IMR-90 (cell line): ENCODE measurements around the gene C21orf58. TPM values are rescaled to one million over a fixed set of nuclear protein-coding genes. Genes with fewer than 3 reads are reported as not detected.

Experiments
- ATAC-seq: fragments of 200-7000 bp; cut with Tn5 transposase; 2 replicates; pipeline ENCODE4 v1.9.1; 2020; ENCODE audit warnings: low read depth, mild to moderate bottlenecking, moderate library complexity
- BruUV-seq: library from RNA; stranded (reverse); fragments of 400-500 nt; replicated peaks from 2 replicates; lab custom pipeline; 2021; lab: Mats Ljungman, UMichigan
- CTCF ChIA-PET: fragments of 300-600 bp; formaldehyde crosslinking; extraction: SDS; loops from one replicate; lab custom pipeline; 2021; ENCODE audit warnings: antibody characterized with exemption; lab: Yijun Ruan, JAX
- POLR2A ChIA-PET: fragments of 300-600 bp; sonication (Branson Sonifier 250); formaldehyde crosslinking; loops from one replicate; lab custom pipeline; 2022; ENCODE audit warnings: antibody characterized with exemption; ENCODE audit not compliant: unreplicated experiment; lab: Charles Lee
- DNase-seq: peaks from one replicate; pipeline ENCODE4 v3.0.0; 2013
- H2AFZ ChIP-seq: replicated peaks from 2 replicates; pipeline ENCODE3; 2013; ENCODE audit warnings: low read length, mild to moderate bottlenecking; ENCODE audit not compliant: poor library complexity
- H2AK5ac ChIP-seq: 2 replicates; pipeline ENCODE4 v1.6.1; 2013; ENCODE audit warnings: low read depth, low read length, inconsistent platforms
- H2AK9ac ChIP-seq: replicated peaks from 2 replicates; pipeline ENCODE3; 2013; ENCODE audit warnings: mild to moderate bottlenecking, low read depth, low read length, moderate library complexity; ENCODE audit not compliant: poor library complexity
- H2BK120ac ChIP-seq: 2 replicates; pipeline ENCODE4 v1.6.1; 2013; ENCODE audit warnings: low read depth, low read length, inconsistent platforms
- H2BK15ac ChIP-seq: 3 replicates; pipeline ENCODE4 v1.6.1; 2013; ENCODE audit warnings: low read depth, low read length, inconsistent platforms
- H2BK20ac ChIP-seq: 2 replicates; pipeline ENCODE4 v1.6.1; 2013; ENCODE audit warnings: low read depth, mild to moderate bottlenecking, inconsistent platforms, low read length, moderate library complexity
- H2BK5ac ChIP-seq: 2 replicates; pipeline ENCODE4 v1.6.1; 2013; ENCODE audit warnings: mild to moderate bottlenecking, low read depth, low read length, inconsistent platforms; ENCODE audit not compliant: poor library complexity, severe bottlenecking
- H3K14ac ChIP-seq: replicated peaks from 2 replicates; pipeline ENCODE4 v1.6.1; 2013; ENCODE audit warnings: low read depth, low read length, inconsistent platforms
- H3K18ac ChIP-seq: 2 replicates; pipeline ENCODE4 v1.6.1; 2013; ENCODE audit warnings: low read depth, low read length, control low read depth
- H3K23ac ChIP-seq: 2 replicates; pipeline ENCODE4 v1.6.1; 2013; ENCODE audit warnings: low read depth, low read length, inconsistent platforms
- H3K27ac ChIP-seq: 2 replicates; pipeline ENCODE4 v1.5.1; 2013; ENCODE audit warnings: mild to moderate bottlenecking, control low read depth, low read length; ENCODE audit not compliant: insufficient read depth
- H3K27me3 ChIP-seq: 2 replicates; pipeline ENCODE4 v1.6.1; 2013; ENCODE audit warnings: low read length; ENCODE audit not compliant: control insufficient read depth, insufficient read depth
- H3K36me3 ChIP-seq: 2 replicates; pipeline ENCODE4 v1.6.1; 2013; ENCODE audit warnings: low read length, mixed read lengths; ENCODE audit not compliant: control insufficient read depth, insufficient read depth
- H3K4ac ChIP-seq: 2 replicates; pipeline ENCODE4 v1.6.1; 2013; ENCODE audit warnings: low read depth, low read length, inconsistent platforms
- H3K4me1 ChIP-seq: 2 replicates; pipeline ENCODE4 v1.6.1; 2013; ENCODE audit warnings: low read length, mixed read lengths; ENCODE audit not compliant: control insufficient read depth, insufficient read depth
- H3K4me2 ChIP-seq: 2 replicates; pipeline ENCODE4 v1.6.1; 2013; ENCODE audit warnings: low read depth, mild to moderate bottlenecking, control low read depth, low read length, moderate library complexity
- H3K4me3 ChIP-seq: 2 replicates; pipeline ENCODE4 v1.5.1; 2013; ENCODE audit warnings: low read depth, mild to moderate bottlenecking, control low read depth, low read length, moderate library complexity; ENCODE audit not compliant: insufficient read depth
- H3K56ac ChIP-seq: 2 replicates; pipeline ENCODE4 v1.6.1; 2013; ENCODE audit warnings: low read length, inconsistent platforms; ENCODE audit not compliant: insufficient read depth; ENCODE audit errors: extremely low read depth
- H3K79me1 ChIP-seq, 2 experiments: 2 replicates each; pipeline ENCODE4 v1.6.1; 2013; ENCODE audit warnings: low read length in 2 of 2, inconsistent platforms in 1 of 2, low read depth in 1 of 2
- H3K9ac ChIP-seq: 2 replicates; pipeline ENCODE4 v1.6.1; 2013; ENCODE audit warnings: low read depth, low read length, control low read depth
- H3K9me1 ChIP-seq: 2 replicates; pipeline ENCODE4 v1.6.1; 2013; ENCODE audit warnings: low read length, inconsistent platforms; ENCODE audit not compliant: insufficient read depth
- H3K9me3 ChIP-seq: 2 replicates; pipeline ENCODE4 v1.6.1; 2013; ENCODE audit warnings: low read length; ENCODE audit not compliant: control insufficient read depth, insufficient read depth
- H4K20me1 ChIP-seq: 2 replicates; pipeline ENCODE4 v1.6.1; 2013; ENCODE audit warnings: low read length, inconsistent platforms; ENCODE audit not compliant: insufficient read depth
- H4K5ac ChIP-seq: 2 replicates; pipeline ENCODE4 v1.6.1; 2013; ENCODE audit warnings: mild to moderate bottlenecking, low read depth, low read length, control low read depth
- H4K8ac ChIP-seq, 2 experiments: 2 replicates each; pipeline ENCODE4 v1.6.1; 2013; ENCODE audit warnings: low read depth in 2 of 2, low read length in 2 of 2, control low read depth in 1 of 2, inconsistent platforms in 1 of 2
- H4K91ac ChIP-seq: 2 replicates; pipeline ENCODE4 v1.6.1; 2013; ENCODE audit warnings: low read depth, low read length, inconsistent platforms; ENCODE audit not compliant: insufficient read depth
- BHLHE40 ChIP-seq: fragments of 150-350 bp; IDR thresholded peaks from 2 replicates; pipeline ENCODE4 v1.6.1; 2016; ENCODE audit warnings: mild to moderate bottlenecking, low read depth, low read length
- CEBPB ChIP-seq: IDR thresholded peaks from 2 replicates; pipeline ENCODE4 v1.6.1; 2012; ENCODE audit warnings: low read depth, low read length, improper control_type of control experiment
- CTCF ChIP-seq: conservative IDR thresholded peaks from 2 replicates; pipeline ENCODE4 v1.5.1; 2012; ENCODE audit warnings: mild to moderate bottlenecking, low read depth, low read length, improper control_type of control experiment
- ELK1 ChIP-seq: fragments of 150-350 bp; IDR thresholded peaks from 2 replicates; pipeline ENCODE4 v1.6.1; 2016; ENCODE audit warnings: low read depth, mild to moderate bottlenecking, low read length, moderate library complexity, borderline replicate concordance
- MAZ ChIP-seq: IDR thresholded peaks from 2 replicates; pipeline ENCODE4 v1.6.1; 2012; ENCODE audit warnings: low read depth, mild to moderate bottlenecking, low read length, improper control_type of control experiment, moderate library complexity, borderline replicate concordance
- MXI1 ChIP-seq: IDR thresholded peaks from 2 replicates; pipeline ENCODE4 v1.6.1; 2012; ENCODE audit warnings: low read depth, mild to moderate bottlenecking, low read length, moderate library complexity, borderline replicate concordance
- RAD21 ChIP-seq: IDR thresholded peaks from 2 replicates; pipeline ENCODE4 v1.6.1; 2012; ENCODE audit warnings: low read length, improper control_type of control experiment
- RCOR1 ChIP-seq: IDR thresholded peaks from 2 replicates; pipeline ENCODE4 v1.6.1; 2012; ENCODE audit warnings: mild to moderate bottlenecking, low read length, improper control_type of control experiment; ENCODE audit not compliant: insufficient replicate concordance
- WGBS, 2 experiments: methylation state at CpG; one replicate each; pipeline versions ENCODE4 v1.1.5 to v1.1.7; 2013; ENCODE audit warnings: missing lambda C conversion rate in 2 of 2; ENCODE audit not compliant: insufficient read length in 1 of 2; ENCODE audit errors: extremely low coverage in 2 of 2; 5-methylcytosine and 5-hydroxymethylcytosine counted together
- dilution Hi-C: fragments of 300-500 bp; cut with HindIII; formaldehyde crosslinking; loops from one replicate; pipeline ENCODE4 v1.14.3; 2018; ENCODE audit warnings: low sequenced_read_pairs; ENCODE audit not compliant: unreplicated experiment
- in situ Hi-C: fragments of 300-500 bp; cut with MboI; formaldehyde crosslinking; loops from 3 replicates; pipeline ENCODE4 v1.14.3; 2019; ENCODE audit warnings: low sequenced_read_pairs, inconsistent platforms, mixed read lengths
- intact Hi-C: fragments of 100-400 bp; cut with micrococcal nuclease; formaldehyde crosslinking; loops from 2 replicates; pipeline ENCODE4 v1.10.0; 2022
- polyA plus RNA-seq, 3 experiments: library from polyadenylated mRNA; depleted of rRNA; stranded (reverse); fragments of >200 nt; gene quantifications; 2 replicates each; pipeline ENCODE4 v1.2.3, GENCODE V29; 2012; ENCODE audit warnings: low replicate concordance in 1 of 3
- total RNA-seq: library from RNA; depleted of rRNA; stranded (reverse); fragments of >200 nt; gene quantifications from 2 replicates; pipeline ENCODE4 v1.2.3, GENCODE V29; 2012

C21orf58 gene
- total and polyA plus RNA-seq, 2 of the 4 experiments (the other 2 are of a cell fraction) = 2.7 to 6.2 TPM

GRCh38 chr21:46334351-46335140 is 10.9 kb upstream of the C21orf58 start:
- Histone ChIP-seq H3K9ac (no peak overlapping the region), H2BK20ac (no peak overlapping the region), H2AK5ac (no peak overlapping the region), H4K8ac (no peak overlapping the region), H3K27me3 (no peaks in the 10 kb centered on the region), H2BK15ac (no peak overlapping the region), H3K36me3 (peaks cover 34% of the 10 kb centered on the region), H2AK9ac (no peak overlapping the region), H3K4me3 (no peak overlapping the region), H3K9me1 (peaks cover 6% of the 10 kb centered on the region; the same call in 1 of the 2 replicates), H3K14ac (no peak overlapping the region), H3K56ac (no peak overlapping the region), H4K91ac (no peak overlapping the region), H3K4me2 (no peak overlapping the region), H3K4ac (no peak overlapping the region), H3K4me1 (0 out of 2 replicates have a peak, but pooled peaks cover 2% of the 10 kb centered on the region), H3K27ac (no peak overlapping the region), H3K18ac (no peak overlapping the region), H2BK5ac (no peak overlapping the region), H3K9me3 (no peaks in the 10 kb centered on the region), H4K20me1 (no peaks in the 10 kb centered on the region), H2BK120ac (no peak overlapping the region), H4K5ac (no peak overlapping the region), H3K23ac (no peak overlapping the region), H3K79me1 (peaks cover 35 to 71% of the 10 kb centered on the region in 2 experiments), H2AFZ (no peak overlapping the region)
- CTCF ChIA-PET = no interaction called here
- intact Hi-C loops = no loop called here
- POLR2A ChIA-PET = no interaction called here
- dilution Hi-C loops = no loop called here
- TF ChIP-seq CTCF (no peak), RCOR1 (no peak), CEBPB (no peak), MAZ (no peak), ELK1 (no peak), RAD21 (no peak), BHLHE40 (no peak), MXI1 (no peak)
- in situ Hi-C loops = no loop called here
- ATAC-seq = no peak
- no TSS peak for BruUV-seq
- no CpG with 5 or more reads among the region's 12 CpGs for WGBS, 2 experiments
- DNase-seq = no peak
